NCI-H1092 (cell line): Measurements from ENCODE around the gene ZNF273.
"Not testable (repeated sequence)": the region's sequence is repeated elsewhere in the genome, so short reads cannot be mapped to it uniquely, and the experiment has no call there.

Experiments used
- DNase-seq: peaks from one replicate; lab custom pipeline; 2025; lab: John Stamatoyannopoulos, UW

Gene ZNF273

DNA sequence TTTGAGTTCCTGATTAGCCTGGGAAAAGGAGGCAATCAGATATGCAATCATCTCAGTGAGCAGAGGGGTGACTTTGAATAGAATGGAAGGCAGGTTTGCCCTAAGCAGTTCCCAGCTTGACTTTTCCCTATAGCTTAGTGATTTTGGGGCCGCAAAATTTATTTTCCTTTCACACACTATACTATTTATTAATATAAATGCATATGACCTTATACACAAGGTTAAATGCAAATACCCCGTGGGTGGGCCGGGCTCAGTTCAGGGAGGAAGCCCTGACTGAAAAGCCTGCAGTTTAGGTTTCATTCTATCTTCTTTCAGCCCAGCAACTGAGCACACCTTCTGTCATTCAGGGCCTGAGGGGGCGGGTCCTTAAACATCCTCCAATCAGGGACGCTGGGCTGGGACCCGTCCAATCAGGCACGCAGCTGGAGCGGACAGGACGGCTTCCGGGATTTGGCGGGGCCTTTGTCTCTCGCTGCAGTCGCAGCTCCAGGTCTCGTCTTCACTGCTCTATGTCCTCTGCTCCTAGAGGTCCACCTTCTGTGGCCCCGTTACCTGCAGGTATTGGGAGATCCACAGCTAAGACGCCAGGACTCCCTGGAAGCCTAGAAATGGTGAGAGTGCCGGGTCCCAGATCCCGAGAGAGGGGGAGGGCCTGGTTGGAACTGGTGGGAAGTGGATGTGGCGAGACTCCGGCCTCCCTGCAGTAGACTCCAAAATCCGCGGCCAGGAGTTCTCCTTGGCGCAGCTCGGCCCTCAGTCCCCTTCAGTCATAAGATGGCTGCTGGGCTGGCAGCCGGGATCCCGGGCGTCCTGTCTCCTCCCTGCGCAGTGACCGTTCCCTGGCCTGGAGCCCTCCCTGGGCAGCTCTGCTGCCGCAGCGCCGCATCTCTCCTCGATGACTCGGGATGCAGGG is at the start of gene ZNF273:
Gene ZNF273, plus strand, starts transcription at position 468 of the 916 bp plus-strand sequence. Its CDS starts 45 bp downstream, at position 513.
- peak; percentile 93 for DNase-seq

DNA sequence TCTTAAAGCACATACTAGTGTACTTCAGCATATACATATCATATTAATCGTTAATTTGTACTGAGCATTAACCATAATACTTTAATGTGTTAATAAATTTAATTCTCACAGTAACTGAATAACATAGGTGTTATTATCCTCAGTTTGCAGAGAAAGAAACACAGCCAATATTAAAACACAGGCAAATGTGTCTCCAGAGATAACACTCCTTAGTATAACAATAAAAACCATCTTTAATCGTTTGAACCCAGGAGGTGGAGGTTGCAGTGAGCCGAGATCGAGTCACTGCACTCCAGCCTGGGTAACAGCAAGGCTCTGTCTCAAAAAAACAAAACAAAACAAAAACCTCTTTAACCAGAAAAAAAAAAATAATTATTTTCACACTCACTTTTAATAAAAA is 49.4 kb upstream of the ZNF273 start:
- no peak for DNase-seq

DNA sequence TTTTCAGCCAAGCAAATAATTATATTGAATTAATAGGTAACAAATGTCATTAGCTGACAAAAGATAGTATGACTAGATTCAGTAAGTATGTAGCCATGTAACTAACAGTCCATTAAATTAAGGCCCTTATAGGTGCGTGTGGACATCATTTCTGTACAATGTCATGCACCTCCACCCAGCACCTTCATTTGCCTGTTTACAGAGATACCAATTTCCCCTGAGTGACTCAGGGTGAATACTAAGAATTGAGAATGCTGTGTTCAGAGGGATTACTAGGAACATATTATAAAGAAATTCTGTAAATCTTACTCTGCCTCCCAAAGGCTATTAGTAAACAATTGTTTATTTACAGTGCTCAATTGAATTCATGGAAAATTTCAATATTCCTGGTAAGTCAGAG is 48.1 kb upstream of the ZNF273 start:
- DNase-seq, result no peak

DNA sequence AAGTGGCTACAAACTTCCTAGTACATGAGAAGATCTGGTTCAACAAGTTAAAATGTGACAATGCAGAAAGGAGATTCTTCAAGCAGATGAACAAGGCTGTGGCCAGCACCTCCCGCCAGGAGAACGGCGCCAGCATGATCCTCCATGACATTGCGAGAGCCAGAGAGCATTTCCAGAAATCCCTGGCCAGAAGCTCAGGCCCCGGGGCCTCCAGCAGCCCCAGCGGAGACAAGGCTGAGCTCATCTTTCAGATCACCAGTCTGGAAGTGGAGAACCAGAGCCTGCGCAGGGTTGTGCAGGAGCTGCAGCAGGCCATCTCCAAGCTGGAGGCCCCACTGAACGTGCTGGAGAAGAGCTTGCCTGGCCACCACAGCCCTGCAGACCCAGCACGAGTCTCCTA is 40.1 kb upstream of the ZNF273 start:
- DNase-seq, result no peak

DNA sequence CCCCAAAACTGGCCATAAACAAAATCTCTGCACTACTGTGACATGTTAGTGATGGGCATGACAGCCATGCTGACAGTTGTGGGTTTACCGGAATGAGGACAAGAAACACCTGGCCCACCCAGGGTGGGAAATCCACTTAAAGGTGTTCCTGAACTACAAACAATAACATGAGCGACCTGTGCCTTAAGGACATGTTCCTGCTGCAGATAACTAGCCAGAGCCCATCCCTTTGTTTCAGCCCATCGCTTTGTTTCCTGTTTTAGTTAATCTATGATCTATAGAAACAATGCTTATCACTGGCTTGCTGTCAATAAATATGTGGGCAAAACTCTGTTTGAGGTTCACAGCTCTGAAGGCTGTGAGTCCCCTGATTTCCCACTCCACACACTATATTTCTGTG is 39.5 kb upstream of the ZNF273 start:
- not testable (repeated sequence) for DNase-seq

DNA sequence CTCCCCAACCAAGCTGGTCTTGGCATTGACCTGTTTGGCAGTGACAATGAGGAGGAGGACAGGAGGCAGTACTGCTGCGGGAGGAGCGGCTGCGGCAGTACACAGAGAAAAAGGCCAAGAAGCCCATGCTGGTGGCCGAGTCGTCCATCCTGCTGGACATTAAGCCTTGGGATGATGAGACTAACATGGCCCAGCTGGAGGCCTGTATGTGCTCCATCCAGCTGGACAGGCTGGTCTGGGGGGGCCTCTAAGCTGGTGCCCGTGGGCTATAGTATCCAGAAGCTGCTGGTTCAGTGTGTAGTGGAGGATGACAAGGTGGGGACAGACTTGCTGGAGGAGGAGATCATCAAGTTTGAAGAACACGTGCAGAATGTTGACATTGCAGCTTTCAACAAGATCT is 39.1 kb upstream of the ZNF273 start:
- no peak for DNase-seq

DNA sequence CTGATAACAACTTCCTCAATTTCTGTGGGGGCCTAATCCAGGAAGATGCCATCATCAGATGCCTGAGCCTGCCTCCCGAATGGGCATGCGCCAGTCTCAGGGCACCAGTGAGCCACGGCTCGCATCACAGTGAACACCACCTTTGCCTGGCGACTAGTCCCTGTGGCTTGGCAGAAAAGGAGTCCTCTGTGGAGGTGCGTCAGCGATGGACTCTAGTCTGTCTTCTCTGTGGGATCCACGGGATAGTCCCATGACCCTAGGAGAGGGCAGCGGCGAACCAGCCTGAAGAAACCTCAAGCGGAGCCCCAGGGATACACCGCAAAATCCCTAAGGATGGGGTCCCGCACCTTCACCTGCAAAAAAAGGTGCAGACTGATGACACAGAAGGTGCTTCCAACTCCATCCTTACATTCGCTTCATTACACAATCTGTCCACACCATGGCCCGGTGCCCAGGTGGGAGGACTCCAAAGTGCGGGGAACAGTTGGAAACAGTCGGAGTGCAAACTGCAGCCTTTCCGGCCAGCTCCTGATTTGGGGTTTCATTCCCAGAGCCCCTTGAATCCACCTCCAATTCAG is 35.1 kb upstream of the ZNF273 start:
- no peak for DNase-seq

DNA sequence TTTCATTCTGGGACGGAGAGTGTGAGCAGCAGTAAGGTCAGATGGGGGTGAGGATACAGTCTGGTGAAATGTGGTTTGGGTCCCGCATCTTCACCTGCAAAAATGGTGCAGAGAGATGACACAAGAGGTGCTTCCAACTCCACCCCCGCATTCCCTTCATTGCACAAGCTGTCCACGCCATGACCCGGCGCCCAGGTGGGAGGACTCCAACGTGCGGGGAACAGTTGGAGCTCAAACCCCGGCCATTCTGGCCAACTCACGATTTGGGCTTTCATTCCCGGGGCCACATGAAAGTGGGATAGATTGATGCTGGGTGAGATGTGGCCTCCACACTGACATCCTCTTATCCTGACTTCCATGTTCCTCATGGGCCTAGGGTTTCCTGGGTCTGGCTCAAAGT is 34.6 kb upstream of the ZNF273 start:
- no peak for DNase-seq

DNA sequence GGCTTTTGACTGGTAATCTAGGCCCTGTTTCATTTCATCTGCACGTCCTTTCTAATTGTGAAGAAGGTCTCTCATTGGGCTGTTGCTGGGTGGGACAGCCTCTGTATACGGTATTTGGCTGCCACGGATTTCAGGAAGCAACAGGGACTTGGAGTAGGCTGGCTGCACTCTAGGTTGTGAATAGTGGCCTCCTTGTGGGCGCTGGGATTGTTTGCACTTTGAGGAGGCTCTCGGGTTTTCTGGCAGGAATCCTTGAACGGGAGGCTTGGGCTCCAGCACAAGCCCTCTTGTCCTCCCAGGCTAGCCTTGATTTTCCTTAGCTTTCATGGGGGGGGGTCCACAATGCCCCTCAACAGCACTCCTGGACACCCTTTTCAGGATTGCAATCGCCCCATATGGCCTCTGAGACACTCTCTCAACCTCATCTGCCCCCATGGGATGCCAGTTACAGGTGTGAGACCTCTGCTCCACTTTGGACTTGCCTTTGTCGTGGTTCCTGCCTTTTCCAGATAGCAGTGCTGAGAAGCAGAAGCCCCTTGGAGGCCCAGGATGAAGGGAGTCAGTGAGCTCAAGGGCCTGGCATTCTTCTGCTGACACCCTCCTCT is 33.9 kb upstream of the ZNF273 start:
- no peak for DNase-seq

DNA sequence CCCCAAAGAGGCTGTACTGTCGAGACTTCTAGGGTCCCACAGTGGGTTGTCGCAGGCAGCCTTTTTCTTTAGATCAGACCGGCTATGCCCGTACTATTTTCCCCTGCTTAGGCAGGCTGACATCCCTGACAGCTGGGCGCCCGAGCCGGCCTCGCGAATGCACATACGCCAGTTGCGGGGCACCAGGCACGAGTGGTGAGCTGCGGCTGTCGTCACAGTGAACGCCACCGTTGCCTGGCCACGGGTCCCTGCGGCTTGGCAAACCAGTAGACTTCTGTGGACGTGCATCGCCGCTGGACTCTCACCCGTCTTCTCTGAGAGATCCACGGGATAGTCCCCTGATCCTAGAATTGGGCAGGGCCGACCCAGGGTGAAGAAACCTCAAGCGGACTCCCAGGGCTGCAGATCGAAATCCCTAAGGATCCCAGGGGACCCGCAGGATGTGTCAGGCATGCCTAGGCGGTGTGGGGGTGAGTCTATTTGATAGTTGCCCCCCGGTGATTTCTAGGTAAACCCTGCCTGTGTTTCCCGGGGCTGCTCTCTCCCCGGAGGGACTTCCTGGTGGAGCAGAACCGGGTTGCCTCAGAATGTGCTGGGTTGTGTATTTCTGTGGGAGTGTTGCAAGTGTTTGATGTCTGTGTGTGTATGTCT is 33.0 kb upstream of the ZNF273 start:
- no peak for DNase-seq

DNA sequence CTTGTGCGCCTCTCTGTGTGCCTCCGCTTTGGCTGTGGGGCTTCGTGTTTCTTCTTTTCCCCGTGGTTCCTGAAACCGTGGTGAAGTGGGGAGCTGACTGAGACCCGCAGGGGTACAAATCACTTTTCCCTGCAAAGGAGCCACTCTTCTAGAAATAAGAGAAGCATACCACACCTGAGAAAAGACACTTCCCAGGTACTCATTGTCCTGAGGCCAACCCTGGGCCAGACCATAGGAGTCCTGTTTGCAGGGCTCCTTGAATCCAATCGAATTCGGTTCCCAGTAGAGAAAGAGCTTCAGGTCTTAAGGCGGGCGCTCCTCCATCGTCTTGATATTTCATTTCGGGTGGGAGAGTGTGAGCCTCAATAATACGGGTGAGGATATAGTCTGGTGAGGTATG is 32.4 kb upstream of the ZNF273 start:
- no peak for DNase-seq

DNA sequence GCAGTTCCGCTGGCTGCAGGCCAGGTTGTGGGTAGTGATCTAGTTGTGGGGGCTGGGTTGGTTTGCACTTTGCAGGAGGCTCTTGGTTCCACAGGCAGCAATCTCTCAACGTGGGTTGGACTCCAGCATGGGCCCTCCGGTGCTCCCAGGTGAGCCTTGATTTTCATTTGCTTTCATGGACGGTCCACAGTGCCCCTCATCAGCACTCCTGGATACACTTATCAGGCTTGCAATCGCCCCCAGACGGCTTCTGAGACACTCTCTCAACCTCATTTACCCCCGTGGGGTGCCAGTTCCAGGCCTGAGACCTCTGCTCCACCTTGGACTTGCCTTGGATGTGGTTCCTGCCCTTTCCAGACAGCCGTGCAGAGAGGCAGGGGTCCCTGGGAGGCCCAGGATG is 31.3 kb upstream of the ZNF273 start:
- no peak for DNase-seq

DNA sequence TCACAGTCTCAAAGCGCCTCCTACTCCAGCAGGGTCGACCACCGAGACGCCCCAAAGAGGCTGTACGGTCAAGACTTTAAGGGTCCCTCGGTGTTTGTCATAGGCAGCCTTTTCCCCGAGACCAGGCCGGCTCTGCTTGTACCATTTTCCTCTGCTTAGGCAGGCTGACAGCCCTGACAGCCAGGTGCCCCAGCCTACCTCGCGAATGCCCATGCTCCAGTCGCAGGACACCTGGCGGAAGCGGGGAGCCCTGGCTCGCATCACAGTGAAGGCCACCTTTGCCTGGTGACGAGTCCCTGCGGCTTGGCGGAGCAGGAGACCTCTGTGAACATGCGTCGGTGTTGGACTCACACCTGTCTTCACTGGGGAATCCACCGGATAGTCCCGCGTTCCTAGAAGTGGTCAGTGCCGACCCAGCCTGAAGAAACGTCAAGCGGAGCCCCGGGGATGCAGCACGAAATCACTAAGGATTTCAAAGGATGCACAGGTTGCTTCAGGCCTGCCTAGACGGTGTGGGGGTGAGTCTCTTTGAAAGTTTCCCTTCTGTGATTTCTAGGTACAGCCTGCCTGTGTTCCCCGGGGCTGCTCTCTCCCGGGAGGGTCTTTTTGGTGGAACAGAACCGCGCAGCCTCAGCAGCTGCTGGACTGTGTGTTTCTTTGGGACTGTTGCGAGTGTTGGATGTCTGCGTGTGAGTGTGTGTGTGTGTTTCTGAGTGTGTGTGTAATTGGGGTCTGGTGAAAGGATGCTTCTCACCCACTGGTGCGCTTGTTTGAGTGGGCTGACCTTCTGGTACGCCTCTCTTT is 30.5 kb upstream of the ZNF273 start:
- no peak for DNase-seq

DNA sequence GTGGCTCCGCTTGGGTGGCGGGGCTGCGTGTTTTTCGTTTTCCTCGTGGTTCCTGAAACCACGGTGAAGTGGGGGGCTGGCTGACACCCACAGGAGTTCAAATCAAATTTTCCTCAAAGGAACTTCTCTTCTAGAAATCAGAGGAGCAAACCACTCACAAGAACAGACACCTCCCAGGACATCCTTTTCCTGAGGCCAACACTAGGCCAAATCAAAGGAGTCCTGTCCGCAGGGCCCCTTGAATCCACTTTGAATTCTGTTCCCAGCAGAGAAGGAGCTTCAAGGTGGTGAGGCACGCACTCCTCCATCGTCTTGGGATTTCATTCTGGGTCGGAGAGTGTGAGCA is 29.9 kb upstream of the ZNF273 start:
- DNase-seq, result no peak

DNA sequence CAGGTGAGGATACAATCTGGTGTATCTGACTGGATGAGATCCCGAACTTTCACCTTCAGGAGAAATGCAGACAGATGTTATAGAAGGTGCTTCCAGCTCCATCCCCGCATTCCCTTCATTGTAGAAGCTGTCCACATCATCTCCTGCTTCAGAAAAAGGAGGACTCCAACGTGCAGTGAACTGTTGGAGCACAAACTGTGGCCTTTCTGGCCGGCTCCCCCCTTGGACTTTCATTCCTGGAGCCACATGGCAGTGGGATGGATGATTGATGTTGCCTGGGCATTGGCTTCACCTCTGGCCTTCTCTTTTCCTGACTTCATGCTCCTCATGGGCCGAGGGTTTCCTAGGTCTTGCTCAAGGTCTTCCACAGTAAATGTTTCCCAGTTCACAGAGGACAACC is 29.6 kb upstream of the ZNF273 start:
- DNase-seq, result no peak

DNA sequence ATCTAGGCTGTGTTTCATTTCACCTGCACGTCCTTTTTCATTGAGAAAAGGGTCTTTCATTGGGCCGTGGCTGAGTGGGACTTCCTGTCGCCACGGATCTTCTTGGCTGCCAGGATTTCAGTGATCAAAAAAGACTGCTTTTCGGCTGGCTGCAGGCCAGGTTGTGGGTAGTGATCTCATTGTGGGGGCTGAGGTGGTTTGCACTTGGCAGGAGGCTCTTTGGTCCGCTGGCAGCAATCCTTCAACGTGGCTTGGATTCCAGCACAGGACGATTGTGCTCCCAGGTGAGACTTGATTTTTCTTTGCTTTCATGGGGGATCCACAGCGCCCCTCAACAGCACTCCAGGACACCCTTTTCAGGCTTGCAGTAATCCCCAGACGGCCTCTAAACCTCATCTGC is 29.0 kb upstream of the ZNF273 start:
- no peak for DNase-seq

DNA sequence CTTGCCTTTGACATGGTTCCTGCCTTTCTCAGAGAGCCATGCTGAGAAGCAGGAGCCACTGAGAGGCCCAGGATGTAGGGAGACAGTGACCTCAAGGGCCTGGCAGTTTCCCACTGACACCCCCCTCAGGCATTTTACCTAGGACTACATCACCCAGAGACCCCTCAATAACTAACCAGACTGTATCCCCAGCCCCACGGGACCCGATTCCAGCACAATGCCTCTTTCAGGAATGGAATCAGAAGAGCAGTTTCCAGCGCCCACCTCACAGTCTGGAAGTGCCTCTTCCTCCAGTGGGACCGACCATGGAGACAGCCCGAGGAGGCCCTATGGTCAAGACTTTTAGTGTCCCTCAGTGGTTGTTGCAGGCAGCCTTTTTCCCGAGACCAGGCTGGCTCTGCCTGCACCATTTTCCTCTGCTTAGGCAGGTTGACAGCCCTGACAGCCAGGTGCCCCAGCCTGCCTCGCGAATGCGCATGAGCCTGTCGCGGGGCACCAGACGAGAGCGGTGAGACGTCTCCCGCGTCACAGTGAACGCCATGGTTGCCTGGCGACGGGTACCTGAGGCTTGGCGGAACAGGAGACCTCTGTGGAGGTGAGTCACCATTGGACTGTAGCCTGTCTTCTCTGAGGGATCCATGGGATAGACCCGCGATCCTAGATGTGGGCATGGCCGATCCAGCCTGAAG is 28.4 kb upstream of the ZNF273 start:
- DNase-seq, result no peak

DNA sequence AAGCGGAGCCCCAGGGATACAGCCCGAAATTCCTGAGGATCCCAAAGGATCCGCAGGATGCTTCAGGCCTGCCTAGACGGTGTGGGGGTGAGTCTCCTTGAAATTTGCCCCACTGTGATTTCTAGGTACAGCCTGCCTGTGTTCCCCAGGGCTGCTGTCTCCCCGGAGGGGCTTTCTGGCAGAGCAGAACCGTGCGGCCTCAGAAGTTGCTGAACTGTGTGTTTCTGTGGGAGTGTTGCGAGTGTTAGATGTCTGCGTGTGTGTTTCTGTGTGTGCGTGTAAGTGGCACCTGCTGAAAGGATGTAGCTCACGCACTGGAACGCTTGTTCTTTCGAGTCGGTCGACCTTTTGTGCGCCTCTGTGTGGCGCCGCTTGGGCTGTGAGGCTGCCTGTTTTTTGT is 27.8 kb upstream of the ZNF273 start:
- DNase-seq, result no peak

DNA sequence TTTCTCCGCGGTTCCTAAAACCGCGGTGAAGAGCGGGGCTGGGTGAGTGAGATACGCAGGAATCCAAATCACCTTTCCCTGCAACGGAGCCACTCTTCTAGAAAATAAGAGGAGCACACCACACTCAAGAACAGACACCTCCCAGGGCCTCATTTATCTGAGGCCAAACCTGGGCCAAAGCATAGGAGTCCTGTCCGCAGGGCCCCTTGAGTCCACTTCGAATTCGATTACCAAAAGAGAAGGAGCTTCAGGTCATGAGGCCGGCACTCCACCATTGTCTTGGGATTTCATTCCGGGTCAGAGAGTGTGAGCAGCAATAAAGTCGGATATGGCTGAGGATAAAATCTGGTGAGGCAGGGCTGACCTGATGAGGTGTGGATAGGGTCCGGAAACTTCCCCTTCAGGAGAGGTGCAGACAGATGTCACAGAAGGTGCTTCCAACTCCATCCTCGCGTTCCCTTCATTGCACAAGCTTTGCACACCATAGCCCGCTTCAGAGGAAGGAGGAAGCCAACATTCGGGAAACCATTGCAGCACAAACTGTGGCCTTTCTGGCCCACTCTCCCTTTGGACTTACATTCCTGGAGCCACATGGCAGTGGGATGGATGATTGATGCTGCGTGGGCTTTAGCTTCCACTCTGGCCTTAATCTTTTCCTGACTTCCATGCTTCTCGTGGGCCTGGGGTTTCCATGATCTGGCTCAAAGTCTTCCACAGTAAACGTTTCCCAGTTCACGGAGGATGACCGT is 27.2 kb upstream of the ZNF273 start:
- no peak for DNase-seq
